PC-3 (cell line): Measurements from ENCODE around the gene KCNQ2.

ENCODE experiments used
- CTCF ChIP-seq: fragments of 300-600 bp; sonication (generic); conservative IDR thresholded peaks from 2 replicates; pipeline ENCODE4 v1.5.1; 2017; ENCODE audit warnings: antibody characterized with exemption, low read depth, mild to moderate bottlenecking, low read length
- EZH2phosphoT487 ChIP-seq: fragments of 300-600 bp; sonication (generic); IDR thresholded peaks from 2 replicates; pipeline ENCODE4 v1.6.1; 2018; ENCODE audit warnings: mild to moderate bottlenecking, antibody characterized with exemption, low read length, borderline replicate concordance

DNA sequence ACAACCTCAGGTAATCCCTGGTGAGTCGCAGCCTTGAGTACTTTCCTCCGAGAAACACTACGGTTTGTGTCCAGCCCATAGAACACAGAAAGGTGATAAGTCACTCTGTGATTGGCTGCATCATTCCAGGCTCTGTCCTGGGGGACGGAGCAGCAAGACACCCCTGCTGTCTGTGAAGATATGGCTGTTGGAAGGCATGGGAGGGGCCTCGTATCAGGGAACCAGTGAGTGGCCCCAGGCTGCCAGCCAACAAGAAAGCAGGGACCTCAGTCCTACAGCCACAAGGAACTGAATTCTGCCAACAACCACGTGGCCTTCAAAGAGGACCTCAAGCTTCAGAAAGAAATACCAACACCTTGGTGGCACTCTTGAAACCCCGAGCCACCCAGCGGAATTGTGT lies 32.8 kb upstream of the KCNQ2 start:
- TF ChIP-seq CTCF (no peak), EZH2phosphoT487 (no peak)
